AG10803 (cell line): Measurements from ENCODE around the gene GPR161.
A peak's percentile ranks its signal among the peaks of the same experiment; 100 is the strongest.

Experiments used
- DNase-seq: peaks from one replicate; pipeline ENCODE4 v3.0.0; 2010; ENCODE audit warnings: low read depth
- H3K4me3 ChIP-seq: 2 replicates; pipeline ENCODE4 v1.5.1; 2011; ENCODE audit warnings: mild to moderate bottlenecking, low read length, control low read depth
- TF ChIP-seq, protein P1 (sequence below): conservative IDR thresholded peaks from 2 replicates; pipeline ENCODE4 v1.5.1; 2011; ENCODE audit warnings: mild to moderate bottlenecking, low read length, control low read depth, inconsistent platforms

The GPR161 gene

DNA sequence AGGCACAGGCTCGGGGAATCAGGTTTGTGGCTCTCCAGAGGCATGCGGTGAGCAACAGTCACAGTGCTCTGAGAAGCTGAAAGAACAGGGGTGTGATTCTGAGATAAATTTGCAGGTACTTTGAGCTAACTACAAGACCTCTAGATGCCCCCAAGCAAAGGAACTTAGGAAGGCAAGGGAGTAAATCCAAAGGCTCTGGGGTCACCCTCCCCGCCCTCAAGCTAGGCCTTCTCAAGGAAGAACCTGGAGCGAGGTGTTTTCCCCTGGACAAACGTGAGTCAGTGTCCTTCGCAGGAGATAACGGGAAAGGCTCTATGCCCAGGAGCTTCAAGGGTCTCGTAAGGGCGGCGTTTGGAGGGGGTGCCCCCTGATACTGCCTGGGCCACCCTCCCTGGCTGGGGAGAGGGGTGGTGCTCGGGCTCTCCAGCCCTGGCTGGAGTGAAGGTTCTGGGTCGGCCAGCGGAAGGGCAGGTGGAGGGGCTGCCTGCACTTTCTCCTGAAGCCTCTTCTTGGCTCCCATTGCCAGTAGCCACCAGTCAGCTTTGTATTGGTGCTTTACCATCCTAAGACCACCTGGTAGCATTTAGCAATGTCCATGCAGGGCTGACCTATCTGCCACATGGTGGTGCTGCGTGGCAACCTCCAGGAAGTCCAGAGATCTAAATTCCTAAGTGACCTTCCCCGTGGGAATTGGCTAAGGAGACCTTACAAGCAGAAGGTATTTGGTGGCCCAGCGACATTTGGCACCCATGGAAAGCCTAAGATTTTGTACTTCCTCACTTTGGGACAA is 44.0 kb downstream of the GPR161 start:
- TF ChIP-seq, protein P1, sequence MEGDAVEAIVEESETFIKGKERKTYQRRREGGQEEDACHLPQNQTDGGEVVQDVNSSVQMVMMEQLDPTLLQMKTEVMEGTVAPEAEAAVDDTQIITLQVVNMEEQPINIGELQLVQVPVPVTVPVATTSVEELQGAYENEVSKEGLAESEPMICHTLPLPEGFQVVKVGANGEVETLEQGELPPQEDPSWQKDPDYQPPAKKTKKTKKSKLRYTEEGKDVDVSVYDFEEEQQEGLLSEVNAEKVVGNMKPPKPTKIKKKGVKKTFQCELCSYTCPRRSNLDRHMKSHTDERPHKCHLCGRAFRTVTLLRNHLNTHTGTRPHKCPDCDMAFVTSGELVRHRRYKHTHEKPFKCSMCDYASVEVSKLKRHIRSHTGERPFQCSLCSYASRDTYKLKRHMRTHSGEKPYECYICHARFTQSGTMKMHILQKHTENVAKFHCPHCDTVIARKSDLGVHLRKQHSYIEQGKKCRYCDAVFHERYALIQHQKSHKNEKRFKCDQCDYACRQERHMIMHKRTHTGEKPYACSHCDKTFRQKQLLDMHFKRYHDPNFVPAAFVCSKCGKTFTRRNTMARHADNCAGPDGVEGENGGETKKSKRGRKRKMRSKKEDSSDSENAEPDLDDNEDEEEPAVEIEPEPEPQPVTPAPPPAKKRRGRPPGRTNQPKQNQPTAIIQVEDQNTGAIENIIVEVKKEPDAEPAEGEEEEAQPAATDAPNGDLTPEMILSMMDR, result peak; percentile 31
- peak; percentile 38 for DNase-seq
- H3K4me3 ChIP-seq, result no peak overlapping the region

DNA sequence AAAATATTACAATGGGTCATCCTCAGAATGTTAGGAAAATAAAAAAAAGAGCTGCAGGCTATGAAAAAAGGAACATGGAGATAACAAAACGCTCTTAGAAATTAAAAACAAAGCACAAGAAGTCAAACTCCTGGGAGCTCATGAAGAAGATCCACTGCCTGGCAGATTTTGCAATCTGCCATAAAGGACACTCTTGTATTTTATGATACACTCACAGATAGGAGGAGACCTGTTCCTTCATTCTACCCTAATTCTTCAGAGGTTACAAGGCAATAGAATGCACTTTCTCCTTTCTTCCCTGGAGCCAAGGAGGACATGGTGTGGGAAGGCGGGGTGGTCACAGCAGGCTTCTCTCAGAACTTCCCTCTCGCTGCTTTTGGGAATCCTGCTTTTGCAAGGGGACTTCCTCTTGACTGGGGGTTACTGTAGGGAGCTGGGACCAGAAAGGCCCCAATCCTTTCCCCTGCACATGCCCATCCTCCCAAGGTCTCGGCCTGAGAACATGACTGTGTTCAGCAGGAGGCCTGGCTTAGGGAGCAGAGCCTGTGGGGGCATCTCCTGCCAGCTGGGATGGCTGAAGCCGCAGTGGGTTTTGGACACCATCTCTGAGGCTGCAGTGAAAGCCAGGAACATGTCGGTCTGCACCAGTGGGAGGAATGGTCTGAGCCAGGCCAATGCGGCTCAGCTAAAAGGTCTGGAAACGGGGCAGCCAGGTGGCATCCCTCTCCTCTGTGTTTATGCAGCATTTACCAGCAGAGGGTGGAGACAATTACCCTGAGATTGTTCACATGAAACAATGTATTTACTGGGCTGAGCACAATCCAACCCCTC is 44.8 kb downstream of the GPR161 start:
- TF ChIP-seq, protein P1, result no peak
- H3K4me3 ChIP-seq, result no peak overlapping the region
- no peak for DNase-seq

DNA sequence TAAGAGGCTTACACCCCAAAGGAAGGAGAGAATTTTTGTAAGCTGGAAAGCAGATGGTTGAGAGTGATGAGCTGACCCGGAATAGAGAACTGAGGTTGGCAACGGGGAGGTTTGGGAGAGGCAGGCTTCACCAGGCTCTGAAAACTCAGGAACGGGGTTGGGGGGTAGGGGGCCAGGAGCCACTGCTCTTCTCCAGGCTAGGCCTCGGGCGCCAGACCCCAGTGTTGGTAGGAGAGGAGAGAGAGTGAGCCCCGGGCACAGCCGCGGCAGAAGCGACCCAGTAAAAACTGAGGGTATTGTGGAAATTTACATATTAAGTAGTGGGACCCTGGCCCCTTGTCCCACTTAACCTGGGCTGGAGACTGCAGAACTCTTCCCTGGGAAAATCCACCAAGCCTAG is 45.7 kb downstream of the GPR161 start:
- TF ChIP-seq, protein P1, result no peak
- H3K4me3 ChIP-seq, result no peak overlapping the region
- DNase-seq, result no peak

DNA sequence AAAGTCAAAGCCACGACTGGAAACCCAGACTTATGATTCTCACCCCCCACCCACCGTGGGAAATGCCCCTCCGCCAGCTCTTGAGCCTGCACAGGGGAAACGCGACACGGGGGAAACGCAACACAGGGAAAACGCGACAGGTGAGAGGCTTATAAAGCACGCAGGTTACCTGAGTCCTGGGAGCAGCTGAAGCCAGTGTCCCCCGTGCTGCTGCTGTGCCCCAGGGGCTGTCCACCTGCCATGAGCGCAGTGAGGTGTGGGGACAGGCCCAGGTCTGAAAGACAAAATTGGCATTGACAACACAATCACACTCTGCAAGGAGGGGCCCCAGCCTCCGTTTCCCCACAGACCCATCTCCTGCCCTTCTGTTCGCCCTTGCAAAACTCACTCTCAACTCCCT is 46.3 kb downstream of the GPR161 start:
- no peak overlapping the region for H3K4me3 ChIP-seq
- TF ChIP-seq, protein P1, result no peak
- no peak for DNase-seq

DNA sequence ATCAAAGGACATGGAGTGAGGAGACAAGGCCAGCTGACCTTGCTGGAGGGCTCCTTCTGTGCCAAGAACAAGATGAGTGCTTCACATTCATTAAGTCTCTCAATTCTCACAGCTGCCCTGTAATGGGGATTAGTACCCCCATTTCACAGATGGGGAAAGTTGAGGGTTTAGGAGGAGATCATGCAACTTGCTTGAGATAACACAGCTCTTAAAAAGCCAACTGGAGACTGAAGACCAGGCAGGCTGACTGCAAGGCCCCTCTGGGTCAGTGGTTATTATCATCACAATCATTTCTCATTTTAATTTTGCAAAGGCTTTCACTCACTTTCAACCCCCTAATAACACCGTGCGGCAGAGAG is 46.8 kb downstream of the GPR161 start:
- no peak for DNase-seq
- no peak overlapping the region for H3K4me3 ChIP-seq
- TF ChIP-seq, protein P1, result no peak

DNA sequence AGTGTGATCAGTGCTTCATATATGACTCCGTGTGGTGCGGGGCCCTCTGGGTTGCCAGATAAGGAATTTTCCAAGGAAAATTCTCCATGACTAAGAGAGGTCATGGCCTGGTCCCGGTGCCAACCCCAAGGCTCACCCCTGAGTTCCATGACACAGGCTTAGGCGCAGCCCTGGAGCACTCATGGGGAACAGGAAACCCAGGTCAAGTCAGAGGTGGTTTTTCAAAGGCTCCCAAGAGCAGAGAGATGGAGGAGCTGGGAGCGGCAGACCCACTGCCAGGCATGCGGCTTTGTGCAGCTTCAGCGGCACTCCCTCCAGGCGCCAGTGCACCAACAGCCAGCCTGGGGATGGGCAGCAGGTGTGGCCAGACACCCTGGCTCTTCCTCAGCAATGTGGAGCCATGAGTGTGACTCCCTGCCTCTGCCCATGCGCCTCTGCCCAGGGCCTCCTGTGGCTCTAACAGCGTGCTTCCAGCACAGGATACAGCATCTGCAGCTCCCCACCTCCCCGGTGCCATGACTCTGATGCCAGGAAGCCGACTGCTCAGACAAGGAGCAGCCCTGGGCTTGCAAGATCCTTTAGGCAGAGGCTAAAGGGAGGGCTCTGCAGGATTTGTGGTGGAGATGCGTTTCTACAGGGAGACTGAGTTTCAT is 47.3 kb downstream of the GPR161 start:
- no peak overlapping the region for H3K4me3 ChIP-seq
- no peak for DNase-seq
- TF ChIP-seq, protein P1, result no peak
